ENCODE measurements around the gene SNX30. TPM values are rescaled to one million over a fixed set of nuclear protein-coding genes. Genes with fewer than 3 reads are reported as not detected.

Gene SNX30
- total RNA-seq, 4 donors from 2014 or later: 12.8 to 16.1 (median 14.4) TPM

- H3K27ac ChIP-seq: no peak overlapping the region
Measured at GRCh38 chr9:112894699-112895098, 144.1 kb downstream of the SNX30 start.

GRCh38 chr9:112896131-112896530, 145.6 kb downstream of the SNX30 start:
- WGBS: 44% methylated on average over 3 of the region's 3 CpGs
- TF ChIP-seq POLR2AphosphoS5 (IDR thresholded peaks at IDR 0.05) (no peak), POLR2A (IDR thresholded peaks at IDR 0.05) (no peak), CTCF (IDR thresholded peaks at IDR 0.05) (no peak), EP300 (IDR thresholded peaks at IDR 0.05) (no peak)

More at GRCh38 chr9:112894699-112895098, 144.1 kb downstream of the SNX30 start:
- no peaks in the 10 kb centered on the region for H3K9me3 ChIP-seq
- no peak for TF ChIP-seq EP300 (IDR thresholded peaks at IDR 0.05)
- TF ChIP-seq CTCF (IDR thresholded peaks at IDR 0.05): no peak
- TF ChIP-seq POLR2AphosphoS5 (IDR thresholded peaks at IDR 0.05): no peak
- no peak for TF ChIP-seq POLR2A (IDR thresholded peaks at IDR 0.05)
- H3K36me3 ChIP-seq: no peaks in the 10 kb centered on the region
- H3K27me3 ChIP-seq: peaks cover 26% of the 10 kb centered on the region
- no peak overlapping the region for H3K4me3 ChIP-seq
- no peak for DNase-seq (ENCODE audit: low spot score in 2 of 2)
- WGBS: 94% methylated on average over 1 of the region's 1 CpG
- peaks cover 11% of the 10 kb centered on the region for H3K4me1 ChIP-seq

GRCh38 chr9:112898872-112899311, 148.3 kb downstream of the SNX30 start:
- WGBS: 41% methylated on average over 6 of the region's 6 CpGs
- Histone ChIP-seq H3K36me3 (no peaks in the 10 kb centered on the region), H3K27ac (no peak overlapping the region), H3K4me1 (no peaks in the 10 kb centered on the region), H3K27me3 (peaks cover 12% of the 10 kb centered on the region), H3K9me3 (no peaks in the 10 kb centered on the region), H3K4me3 (no peak overlapping the region)
- no peak for TF ChIP-seq EP300 (IDR thresholded peaks at IDR 0.05)
- no peak for TF ChIP-seq POLR2AphosphoS5 (IDR thresholded peaks at IDR 0.05)
- no peak for TF ChIP-seq POLR2A (IDR thresholded peaks at IDR 0.05)
- TF ChIP-seq CTCF (IDR thresholded peaks at IDR 0.05): no peak
- no peak for DNase-seq (ENCODE audit: low spot score in 2 of 2)

More at GRCh38 chr9:112896131-112896530, 145.6 kb downstream of the SNX30 start:
- Histone ChIP-seq H3K27me3 (peaks cover 12% of the 10 kb centered on the region), H3K36me3 (no peaks in the 10 kb centered on the region), H3K4me1 (no peaks in the 10 kb centered on the region), H3K9me3 (no peaks in the 10 kb centered on the region), H3K27ac (no peak overlapping the region), H3K4me3 (no peak overlapping the region)
- no peak for DNase-seq (ENCODE audit: low spot score in 2 of 2)

GRCh38 chr9:112900488-112900887, 149.9 kb downstream of the SNX30 start:
- no peak for DNase-seq (ENCODE audit: low spot score in 2 of 2)
- peaks cover 12% of the 10 kb centered on the region for H3K27me3 ChIP-seq
- H3K36me3 ChIP-seq: no peaks in the 10 kb centered on the region
- WGBS: 73% methylated on average over 4 of the region's 4 CpGs
- no peak overlapping the region for H3K4me3 ChIP-seq
- H3K4me1 ChIP-seq: no peaks in the 10 kb centered on the region
- no peak overlapping the region for H3K27ac ChIP-seq
- no peaks in the 10 kb centered on the region for H3K9me3 ChIP-seq
- TF ChIP-seq EP300 (IDR thresholded peaks at IDR 0.05): no peak
- TF ChIP-seq CTCF (IDR thresholded peaks at IDR 0.05): no peak
- no peak for TF ChIP-seq POLR2AphosphoS5 (IDR thresholded peaks at IDR 0.05)
- TF ChIP-seq POLR2A (IDR thresholded peaks at IDR 0.05): no peak

GRCh38 chr9:112900901-112901300, 150.3 kb downstream of the SNX30 start:
- Histone ChIP-seq H3K9me3 (no peaks in the 10 kb centered on the region), H3K4me3 (no peak overlapping the region), H3K27ac (no peak overlapping the region), H3K27me3 (peaks cover 12% of the 10 kb centered on the region), H3K4me1 (no peaks in the 10 kb centered on the region), H3K36me3 (no peaks in the 10 kb centered on the region)
- TF ChIP-seq POLR2A (IDR thresholded peaks at IDR 0.05): no peak
- no peak for TF ChIP-seq POLR2AphosphoS5 (IDR thresholded peaks at IDR 0.05)
- 74% methylated on average over 1 of the region's 1 CpG for WGBS
- no peak for DNase-seq (ENCODE audit: low spot score in 2 of 2)

GRCh38 chr9:112905084-112905483, 154.5 kb downstream of the SNX30 start:
- Histone ChIP-seq H3K4me3 (no peak overlapping the region), H3K9me3 (no peaks in the 10 kb centered on the region), H3K4me1 (no peaks in the 10 kb centered on the region), H3K36me3 (no peaks in the 10 kb centered on the region), H3K27ac (no peak overlapping the region), H3K27me3 (no peaks in the 10 kb centered on the region)
- TF ChIP-seq POLR2A (IDR thresholded peaks at IDR 0.05) (no peak), CTCF (IDR thresholded peaks at IDR 0.05) (no peak), POLR2AphosphoS5 (IDR thresholded peaks at IDR 0.05) (no peak), EP300 (IDR thresholded peaks at IDR 0.05) (no peak)
- 58% methylated on average over 4 of the region's 4 CpGs for WGBS
- DNase-seq (ENCODE audit: low spot score in 2 of 2): no peak
